DMS53 treated with DMSO at 0.1 percent for 48 hours (cell line): ENCODE measurements around the gene TM2D1.
A peak's percentile ranks its signal among the peaks of the same experiment; 100 is the strongest.
"Not testable (repeated sequence)": the region's sequence is repeated elsewhere in the genome, so short reads cannot be mapped to it uniquely, and the experiment has no call there.

Source experiments
- DNase-seq: peaks from one replicate; lab custom pipeline; 2025; ENCODE audit not compliant: unreplicated experiment; lab: John Stamatoyannopoulos, UW

TM2D1 gene

DNA sequence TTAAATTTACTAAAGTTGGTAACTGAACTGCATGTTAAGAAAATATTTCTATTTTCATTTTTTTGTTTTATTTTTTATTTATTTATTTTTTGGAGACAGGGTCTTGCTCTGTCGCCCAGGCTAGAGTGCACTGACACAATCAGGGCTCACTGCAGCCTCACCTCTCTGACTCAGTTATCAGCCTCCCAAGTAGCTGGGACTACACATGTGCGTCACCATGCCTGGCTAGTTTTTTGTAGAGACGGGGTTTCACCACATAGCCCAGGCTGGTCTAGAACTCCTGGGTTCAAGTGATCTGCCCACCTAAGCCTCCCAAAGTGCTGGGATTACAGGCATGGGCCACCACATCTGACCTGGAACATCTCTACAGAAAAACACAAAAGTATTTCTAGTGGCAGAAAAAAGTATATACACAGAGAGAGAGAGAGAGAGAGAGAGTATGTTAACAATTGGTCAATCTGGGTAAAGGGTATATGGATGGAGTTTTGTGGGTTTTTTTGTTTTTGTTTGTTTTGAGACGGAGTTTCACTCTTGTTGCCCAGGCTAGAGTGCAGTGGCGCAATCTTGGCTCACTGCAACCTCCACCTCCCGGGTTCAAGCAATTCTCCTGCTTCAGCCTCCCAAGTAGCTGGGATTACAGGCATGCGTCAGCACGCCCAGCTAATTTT is 5.8 kb downstream of the TM2D1 start:
- not testable (repeated sequence) for DNase-seq

GRCh38 chr1:61711969-61712368 is 13.0 kb downstream of the TM2D1 start:
- DNase-seq, result no peak

DNA sequence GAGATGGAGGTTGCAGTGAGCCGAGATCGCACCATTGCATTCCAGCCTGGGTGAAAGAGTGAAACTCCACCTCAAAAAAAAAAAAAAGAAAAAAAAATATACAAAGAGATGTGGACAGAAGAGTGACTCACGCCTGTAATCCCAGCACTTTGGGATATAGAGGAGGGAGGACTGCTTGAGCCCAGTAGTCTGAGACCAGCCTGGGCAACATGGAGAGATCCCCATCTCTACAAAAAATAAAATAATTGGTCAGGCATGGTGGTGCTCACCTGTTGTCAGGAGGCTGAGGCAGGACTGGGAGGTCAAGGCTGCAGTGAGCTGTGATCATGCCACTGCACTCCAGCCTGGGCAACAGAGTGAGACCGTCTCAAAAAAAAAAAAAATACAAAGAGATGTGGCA is 13.7 kb downstream of the TM2D1 start:
- peak; percentile 27 for DNase-seq

GRCh38 chr1:61709908-61710289 is 15.0 kb downstream of the TM2D1 start:
- DNase-seq, result no peak

- no peak for DNase-seq
These were observed 15.7 kb downstream of the TM2D1 start for GRCh38 chr1:61708953-61709907.

GRCh38 chr1:61699911-61700851 is 24.8 kb downstream of the TM2D1 start:
- DNase-seq, result no peak

GRCh38 chr1:61692155-61692800 is 32.7 kb downstream of the TM2D1 start:
- no peak for DNase-seq

DNA sequence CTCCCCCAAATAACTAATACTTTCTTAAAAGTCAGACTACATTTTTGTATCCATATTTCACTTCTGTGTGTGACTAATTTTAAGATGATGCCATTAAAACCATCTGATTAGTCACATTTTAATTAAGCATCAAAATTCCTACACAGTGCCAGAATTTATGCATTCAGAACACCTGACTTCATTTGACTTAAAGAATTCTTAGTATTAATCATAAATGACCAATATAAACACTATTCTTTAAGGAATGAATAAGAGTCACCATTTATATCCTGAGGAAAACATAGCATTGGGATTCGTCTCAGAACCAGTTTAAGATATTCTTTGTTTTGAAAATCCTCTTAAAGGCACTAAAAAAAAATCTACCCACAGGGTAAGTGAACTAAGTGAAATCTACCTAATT is 37.0 kb downstream of the TM2D1 start:
- no peak for DNase-seq

DNA sequence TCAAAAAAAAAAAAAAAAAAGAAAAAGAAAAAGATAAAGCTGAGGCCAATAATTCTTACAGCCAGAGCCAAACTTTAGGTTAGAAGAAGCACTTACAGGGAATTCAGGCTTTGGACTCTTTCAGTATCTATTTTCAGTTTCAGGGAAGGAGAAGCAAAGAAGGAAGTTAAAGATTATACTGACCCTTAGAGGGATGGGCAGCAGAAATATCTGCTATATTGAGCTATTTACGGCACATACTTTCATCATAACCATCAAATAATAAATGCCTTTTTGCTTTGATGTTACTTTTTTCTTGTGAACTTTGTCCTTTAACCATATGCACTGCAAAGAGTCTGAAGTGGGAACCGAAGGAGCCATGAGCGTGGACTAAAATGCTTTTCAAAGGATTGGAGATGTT is 42.0 kb downstream of the TM2D1 start:
- DNase-seq, result no peak

- no peak for DNase-seq
These were observed 44.4 kb downstream of the TM2D1 start for GRCh38 chr1:61680500-61680899.

DNA sequence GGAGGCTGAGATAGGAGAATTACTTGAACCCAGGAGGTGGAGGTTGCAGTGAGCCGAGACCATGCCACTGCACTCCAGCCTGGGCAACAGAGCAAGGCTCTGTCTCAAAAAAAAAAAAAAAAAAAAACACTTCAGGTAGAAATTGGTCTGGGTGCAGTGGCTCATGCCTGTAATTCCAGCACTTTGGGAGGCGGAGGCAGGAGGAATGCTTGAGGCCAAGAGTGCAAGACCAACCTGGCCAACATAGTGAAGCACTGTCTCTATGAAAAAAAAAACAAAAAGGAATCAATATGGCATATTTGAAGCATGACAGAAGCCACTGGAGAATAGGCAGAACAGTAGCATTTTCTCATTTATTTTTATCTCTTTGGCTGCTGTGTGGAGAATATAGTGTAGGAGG is 48.1 kb downstream of the TM2D1 start:
- DNase-seq, result not testable (repeated sequence)

- no peak for DNase-seq
These were observed 50.7 kb downstream of the TM2D1 start for GRCh38 chr1:61674221-61674620.

DNA sequence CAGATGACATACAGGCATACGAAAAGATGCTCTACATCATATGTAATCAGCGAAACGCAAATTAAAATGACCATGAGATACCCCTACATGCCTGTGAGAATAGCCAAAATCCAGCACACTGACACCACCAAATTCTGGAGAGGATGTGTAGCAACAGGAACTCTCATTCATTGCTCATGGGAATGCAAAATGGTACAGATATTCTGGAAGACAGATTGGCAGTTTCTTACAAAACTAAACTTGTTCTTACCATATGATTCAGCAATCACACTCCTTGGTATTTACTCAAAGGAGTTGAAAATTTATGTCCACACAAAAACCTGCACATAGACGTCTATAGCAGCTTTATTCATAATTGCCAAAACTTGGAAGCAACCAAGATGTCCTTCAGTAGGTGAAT is 52.6 kb downstream of the TM2D1 start:
- DNase-seq, result no peak

GRCh38 chr1:61670445-61670844 is 54.5 kb downstream of the TM2D1 start:
- no peak for DNase-seq

- DNase-seq, result no peak
These were observed 54.9 kb downstream of the TM2D1 start for GRCh38 chr1:61670016-61670415.

- DNase-seq, result no peak
These were observed 65.9 kb downstream of the TM2D1 start for GRCh38 chr1:61659061-61659460.

DNA sequence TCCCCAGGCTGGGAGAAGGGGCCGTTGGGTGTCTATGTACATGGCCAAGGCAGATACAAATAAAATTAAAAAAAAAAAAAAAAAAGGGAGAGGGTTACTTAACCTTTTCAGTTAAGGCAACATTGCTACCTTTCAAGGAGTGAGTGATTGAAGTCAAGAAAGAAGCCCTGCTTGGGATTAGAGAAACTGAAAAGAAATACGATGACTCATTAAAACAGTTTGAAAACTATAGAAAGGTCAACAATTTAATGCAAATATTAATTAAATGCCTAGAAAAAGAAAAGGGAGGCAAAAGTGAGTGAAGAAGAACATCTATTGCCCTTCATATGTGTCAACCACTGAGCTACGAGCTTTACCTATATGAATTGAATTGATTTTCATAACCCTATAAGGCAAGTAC is 69.5 kb downstream of the TM2D1 start:
- no peak for DNase-seq

DNA sequence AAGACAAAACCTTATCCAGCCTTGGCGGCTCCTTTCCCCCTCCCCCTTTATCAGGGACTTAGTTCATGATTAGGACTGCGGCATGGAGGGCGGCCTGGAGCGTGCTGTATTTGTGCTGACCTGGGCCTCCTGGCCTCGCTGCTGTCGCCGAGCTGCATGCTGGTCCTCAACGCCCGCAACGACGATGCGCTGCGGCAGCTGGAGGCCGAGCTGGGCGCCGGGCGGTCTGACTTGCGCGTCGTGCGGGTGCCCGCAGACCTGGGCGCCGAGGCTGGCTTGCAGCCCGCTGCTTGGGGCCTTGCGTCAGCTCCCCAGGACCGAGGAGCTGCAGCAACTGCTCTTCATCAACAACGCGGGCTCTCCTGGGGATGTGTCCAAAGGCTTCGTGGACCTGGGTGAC is 70.9 kb downstream of the TM2D1 start:
- no peak for DNase-seq

DNA sequence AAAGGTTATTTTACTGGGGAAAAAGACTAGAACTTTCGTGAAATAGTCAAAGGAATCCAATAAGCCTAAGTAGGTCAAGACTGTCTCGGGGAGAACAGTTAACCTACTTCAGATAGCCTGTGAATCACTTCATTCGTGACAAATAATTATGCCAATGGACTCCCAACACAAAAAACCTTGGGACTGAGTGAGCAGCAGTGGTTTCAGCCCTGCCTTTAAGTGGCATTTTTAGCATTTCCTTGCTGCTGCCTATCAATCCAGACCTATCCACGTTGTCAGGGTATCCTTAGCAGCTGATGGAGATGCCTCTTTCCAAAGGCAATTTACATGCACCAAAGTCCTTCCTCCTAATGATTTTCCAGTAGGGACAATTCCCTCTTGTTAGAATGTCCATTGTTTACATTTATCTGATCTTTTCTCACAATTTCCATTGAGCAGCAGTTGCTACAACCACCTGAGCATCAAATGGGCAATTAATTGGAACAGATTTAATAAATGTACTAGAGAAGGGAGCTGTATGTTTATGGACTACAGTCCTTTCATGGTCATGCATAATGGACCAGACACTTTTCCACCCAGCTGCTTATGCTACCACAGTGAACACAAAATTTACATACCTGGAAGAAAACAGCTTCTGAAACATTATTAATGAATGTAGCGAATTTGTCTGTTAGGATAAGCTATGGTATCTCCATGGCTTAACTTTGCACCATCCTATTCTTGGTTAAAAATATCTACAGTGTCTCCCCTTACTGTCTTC is 75.8 kb downstream of the TM2D1 start:
- no peak for DNase-seq

- no peak for DNase-seq
These were observed 77.8 kb downstream of the TM2D1 start for GRCh38 chr1:61647142-61647541.
